Fibroblast of gingiva (primary cell): Measurements from ENCODE around the gene TBC1D20.
A peak's percentile ranks its signal among the peaks of the same experiment; 100 is the strongest.

Experiments
- DNase-seq: peaks from one replicate; pipeline ENCODE4 v3.0.0-alpha.2; 2011; ENCODE audit warnings: low read depth

Gene TBC1D20

DNA sequence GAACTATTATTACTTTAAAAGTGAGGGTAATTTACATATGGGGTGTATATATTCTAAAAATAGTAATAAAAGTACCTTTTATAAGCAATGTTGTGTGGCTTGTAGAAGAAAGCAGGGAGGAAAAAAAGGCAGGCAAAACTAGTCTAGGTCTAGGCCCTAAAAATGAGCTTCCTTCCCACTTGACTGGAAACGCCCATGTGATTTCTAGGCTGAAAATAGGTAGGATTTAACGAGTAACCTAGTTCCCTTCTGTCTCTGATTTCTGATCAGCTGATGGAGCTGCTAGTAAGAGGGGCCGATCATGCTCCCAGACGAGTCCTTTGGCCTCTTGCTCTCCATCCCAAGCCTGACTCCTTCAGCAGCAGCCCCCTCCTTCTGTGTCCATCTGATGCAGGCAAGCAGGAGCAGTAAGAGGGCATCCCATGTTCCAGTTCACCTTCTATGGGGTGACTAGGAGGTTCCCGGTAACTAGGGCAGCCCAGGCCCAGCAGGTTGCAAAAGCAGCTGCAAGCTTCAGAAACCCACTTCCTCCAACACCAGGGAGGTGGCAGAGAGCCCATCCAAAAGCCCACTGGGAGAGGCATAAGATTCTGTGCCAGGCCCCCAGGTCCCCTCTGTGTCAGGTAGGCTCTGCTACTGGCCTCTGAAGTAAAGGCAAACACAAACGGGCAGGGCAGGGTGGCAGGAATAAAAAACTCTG, 24.4 kb downstream of the TBC1D20 start:
- DNase-seq, result no peak

DNA sequence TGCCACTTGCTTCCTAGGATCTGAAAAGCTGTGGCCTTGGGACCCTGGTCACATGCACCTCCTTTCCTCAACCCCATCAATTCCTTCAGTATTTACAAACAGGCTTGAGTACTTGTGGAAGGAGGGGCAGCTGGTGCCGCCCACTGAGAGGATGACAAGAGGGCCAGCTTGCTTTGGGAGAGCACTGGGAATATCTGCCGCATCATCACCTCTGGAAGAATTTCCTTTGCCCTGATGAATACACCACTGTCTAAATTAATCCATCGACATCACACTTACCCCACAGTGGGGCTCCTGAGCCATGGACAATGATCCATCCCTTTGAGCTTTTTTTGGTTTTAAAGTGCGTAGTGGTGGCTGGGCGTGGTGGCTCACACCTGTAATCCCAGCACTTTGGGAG, 25.9 kb downstream of the TBC1D20 start:
- no peak for DNase-seq

DNA sequence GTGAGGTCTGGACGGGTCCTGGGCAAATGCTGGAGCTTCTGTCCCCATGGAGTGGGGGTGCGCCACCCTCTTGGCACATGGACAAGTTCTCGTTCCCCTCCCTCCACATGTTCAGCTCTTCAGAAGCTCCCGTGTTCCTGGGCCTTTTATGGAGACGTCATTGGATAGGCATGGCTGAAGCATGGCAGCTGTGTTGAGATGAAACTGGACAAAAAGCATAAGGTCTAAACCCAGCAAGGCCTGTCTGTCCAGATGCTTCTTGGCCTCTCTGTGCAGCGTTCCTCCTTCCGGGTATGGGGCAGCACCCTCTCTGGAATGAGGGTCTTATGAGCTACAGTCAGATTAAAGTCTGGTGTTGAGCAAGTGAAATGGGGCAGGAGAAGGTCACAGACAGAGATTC, 26.8 kb downstream of the TBC1D20 start:
- no peak for DNase-seq

DNA sequence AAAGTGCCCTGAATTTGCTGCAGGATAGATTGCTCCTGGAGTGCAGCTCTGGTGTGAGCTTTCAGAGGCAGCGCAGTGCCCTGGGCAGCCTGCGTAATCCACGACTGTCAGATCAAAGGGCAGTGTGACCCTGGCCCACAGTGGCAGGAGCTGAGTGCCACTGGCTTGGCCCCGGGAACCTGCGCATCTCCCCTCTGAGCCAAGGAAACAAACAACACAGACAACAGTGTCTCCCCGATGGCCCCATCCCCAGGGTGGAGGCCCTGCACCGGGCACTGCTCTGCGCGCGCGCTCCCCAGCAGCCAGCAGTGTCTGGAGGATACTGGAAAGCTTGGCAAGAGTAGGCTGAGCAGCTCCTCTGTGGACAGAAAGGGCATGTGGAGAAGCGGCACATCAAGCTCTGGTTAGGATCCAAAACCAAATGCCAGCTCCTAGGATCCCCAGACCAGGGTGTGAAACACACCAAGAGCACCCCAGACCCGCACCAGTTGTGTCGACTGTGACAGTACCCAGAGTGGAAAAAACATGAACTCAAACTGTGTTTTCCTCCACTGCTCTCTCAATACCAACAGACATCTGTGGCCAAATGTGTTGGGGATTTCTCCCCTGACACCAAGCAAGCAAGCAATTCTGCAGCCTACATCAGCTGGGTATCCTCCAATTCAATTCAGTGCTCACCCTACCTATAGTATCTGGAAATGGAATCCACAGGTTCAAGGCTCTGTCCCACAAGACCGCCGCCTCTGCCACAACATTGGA, 27.5 kb downstream of the TBC1D20 start:
- DNase-seq, result no peak

DNA sequence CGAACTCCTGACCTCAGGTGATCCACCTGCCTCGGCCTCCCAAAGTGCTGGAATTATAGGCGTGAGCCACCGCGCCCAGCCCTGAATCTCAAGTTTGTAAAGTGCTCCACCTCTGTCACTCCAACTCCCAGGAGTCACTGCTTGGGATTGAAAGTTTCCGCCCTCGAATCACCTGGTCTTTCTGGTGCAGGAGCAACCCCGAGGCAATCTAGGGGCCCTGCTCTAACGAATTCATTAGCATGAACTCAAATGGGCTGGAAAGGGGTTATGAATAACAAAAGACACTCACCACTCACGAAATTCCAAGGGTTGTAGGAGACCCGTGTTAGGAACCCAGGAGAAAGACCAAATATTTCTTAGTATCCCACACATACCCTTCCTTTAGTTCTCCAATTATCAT, 28.1 kb downstream of the TBC1D20 start:
- DNase-seq, result no peak

DNA sequence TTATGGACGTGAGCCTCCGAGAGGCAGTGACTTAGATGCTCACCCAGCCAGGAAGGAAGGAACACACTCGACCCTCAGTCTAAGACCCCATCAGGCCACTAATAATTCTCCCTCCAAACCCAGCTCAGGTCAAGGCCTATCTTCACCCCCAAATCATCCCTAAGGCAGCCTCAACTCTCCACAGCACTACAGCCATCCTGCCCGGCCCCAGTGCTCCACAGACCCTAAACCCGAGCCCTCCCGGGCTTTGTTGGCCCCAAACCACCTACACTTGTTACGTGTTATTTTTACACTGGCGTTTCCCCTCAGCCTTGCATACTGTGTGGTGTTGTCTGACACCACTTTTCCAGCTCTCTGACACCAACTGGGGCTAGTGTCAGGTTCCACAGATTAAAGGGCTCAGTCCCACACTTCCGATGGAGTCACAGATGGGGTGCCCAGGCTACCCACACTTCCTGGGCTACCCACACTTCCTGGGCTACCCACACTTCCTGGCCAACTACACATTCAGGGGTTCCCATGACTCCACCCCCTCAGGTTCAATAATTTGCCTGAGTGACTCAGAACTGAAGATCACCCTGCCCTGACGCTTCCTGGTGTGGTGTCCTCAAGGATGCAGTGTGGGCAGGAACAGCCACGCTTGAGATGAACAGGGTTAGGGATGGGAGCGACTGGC, 28.9 kb downstream of the TBC1D20 start:
- no peak for DNase-seq

DNA sequence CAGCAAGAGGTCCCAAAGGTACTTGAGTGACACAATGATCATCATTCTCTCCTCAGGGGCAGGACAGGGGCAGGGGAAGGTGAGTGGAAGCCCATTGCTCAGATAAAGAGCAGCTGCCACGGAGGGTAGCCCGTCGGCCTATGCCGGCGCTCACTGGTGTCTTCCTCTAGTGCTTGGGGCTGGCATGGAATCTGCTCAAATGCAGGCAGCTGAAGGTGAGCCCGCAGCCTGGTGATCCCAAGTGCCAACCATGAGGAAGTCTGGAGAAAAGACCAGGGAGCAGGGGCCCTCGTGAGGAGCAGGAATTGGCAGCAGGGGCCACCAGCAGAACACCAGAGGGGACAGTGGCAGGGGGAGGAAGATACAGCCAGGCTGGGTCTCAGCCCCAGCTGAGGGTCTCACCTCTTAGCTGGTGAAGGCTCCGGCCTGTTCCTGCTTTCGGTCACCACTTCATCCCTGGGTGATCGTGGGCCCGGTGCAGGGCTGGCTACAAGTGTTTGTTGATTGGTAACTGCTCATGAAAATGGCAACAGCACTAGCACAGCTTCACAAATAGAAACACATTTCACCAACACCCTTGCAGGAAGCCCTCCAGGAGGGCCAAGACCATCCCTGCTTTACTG, 29.5 kb downstream of the TBC1D20 start:
- DNase-seq, result no peak

DNA sequence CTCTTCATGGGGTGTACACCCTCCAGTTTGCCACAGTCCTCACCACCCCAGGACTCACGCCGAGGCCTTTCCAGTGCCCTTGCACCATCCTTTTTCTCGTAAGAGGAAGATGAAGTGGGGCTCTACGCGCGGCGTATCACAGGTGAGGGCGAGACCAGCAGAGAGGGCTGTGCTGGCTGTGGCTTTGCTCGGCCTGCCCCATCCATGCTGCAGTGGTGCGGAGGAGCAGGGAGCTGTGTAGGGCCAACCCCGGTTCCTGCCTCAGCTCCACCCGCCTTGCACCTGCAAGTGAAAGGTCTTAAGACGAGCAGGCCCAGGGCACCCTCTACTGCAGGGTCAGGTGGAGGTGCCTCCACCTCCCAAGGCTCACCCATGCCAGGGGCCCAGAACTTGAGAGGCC, 30.1 kb downstream of the TBC1D20 start:
- no peak for DNase-seq

DNA sequence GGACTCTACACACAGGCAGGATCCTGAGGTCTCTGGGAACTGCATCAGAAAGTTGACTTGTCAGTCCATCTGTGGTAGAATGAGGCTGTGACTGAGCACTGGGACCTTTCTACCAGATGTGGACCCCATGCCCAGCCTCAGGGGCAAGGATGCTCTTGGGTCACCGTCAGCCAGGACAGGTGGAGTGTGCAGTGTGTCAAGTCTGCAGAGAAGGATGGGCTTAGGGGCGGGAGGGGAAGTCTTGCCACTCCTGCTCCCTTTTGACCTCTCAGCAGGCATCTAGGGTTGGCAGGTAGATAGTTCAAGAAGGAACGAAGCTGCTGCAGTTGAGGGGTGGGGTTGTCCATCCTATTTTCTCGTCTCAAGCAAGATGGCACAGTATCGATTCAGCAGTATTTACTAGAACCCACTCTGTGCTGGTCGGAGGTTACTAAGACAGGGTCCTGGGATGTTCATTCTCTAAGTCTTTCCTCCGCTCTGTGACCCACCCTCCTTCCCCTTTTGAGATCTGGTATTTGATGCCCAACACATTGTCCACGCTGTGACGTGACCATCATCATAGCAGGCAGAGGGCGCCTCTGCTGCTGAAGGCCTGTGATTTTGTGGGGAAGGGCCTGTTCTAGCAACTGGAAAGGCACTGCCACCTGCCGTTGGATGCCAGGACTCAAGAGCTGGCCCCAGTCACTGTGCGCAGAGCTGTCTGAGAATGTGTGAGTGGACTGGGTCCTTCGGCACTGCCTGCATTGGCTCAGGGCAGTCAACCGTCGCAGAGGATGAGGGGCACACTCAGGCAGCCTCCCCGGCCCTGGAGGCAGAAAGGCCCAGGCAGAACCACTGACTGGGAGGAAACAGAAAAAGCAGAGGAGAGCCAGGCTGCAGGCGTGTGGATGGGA, 31.1 kb downstream of the TBC1D20 start:
- DNase-seq, result peak; percentile 76

DNA sequence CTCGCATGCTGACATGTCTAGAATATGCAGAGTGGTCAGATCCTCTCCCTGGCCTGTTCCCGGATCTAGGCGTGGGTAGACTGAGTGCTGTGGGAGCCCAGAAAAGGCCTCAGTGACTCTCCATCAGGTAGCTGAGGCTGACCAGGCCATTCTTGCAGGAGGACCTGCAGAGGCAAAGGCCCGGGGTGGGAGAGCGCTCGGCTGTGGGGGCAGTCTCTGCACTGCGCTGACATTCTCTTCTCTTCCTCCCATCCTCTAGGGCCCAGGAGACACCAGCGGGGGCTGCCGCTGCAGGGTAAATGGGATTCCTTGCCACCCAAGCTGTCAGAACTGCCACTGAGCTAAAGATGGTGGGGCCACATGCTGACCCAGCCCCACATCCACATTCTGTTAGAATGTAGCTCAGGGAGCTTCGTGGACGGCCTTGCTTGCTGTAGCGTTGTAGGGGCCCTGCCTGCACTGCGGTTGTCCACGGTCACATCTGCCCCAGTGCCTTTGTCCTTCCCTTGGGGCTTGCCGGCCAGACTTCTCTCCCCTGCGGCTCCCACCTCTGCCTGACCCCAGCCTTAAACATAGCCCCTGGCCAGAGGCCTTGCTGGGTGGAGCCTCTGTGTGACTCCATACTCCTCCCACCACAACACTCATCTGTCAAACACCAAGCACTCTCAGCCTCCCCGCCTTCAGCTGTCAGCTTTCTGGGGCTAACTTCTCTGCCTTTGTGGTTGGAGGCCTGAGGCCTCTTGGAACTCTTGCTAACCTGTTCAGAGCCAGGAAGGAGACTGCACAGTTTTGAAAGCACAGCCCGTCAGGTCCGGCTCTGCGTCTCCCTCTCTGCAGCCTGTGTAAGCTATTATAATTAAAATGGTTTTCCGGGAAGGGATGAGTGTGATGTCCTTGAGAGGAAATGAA, 32.0 kb downstream of the TBC1D20 start:
- no peak for DNase-seq

DNA sequence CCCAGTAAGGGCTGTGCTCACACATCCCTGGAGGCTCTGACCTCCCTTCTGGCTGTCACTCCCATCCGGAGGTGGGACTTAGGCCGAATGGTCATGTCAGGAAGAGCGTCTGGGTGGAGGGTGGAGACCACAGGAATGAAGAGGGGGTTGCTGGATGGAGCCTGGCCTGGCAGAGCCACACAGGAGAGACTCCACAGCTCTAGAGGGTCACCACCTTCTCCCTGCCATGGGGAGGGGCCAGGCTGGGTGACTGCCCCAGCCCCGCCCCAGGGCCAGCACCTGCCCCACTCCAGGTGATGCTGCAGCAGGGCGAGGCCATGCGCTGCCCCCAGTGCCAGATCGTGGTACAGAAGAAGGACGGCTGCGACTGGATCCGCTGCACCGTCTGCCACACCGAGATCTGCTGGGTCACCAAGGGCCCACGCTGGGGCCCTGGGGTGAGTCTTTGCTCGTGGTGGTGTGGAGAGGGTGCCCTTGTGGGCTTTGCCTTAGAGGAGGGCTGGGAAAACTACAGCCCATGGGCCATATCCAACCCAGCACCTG, 33.6 kb downstream of the TBC1D20 start:
- DNase-seq, result no peak

DNA sequence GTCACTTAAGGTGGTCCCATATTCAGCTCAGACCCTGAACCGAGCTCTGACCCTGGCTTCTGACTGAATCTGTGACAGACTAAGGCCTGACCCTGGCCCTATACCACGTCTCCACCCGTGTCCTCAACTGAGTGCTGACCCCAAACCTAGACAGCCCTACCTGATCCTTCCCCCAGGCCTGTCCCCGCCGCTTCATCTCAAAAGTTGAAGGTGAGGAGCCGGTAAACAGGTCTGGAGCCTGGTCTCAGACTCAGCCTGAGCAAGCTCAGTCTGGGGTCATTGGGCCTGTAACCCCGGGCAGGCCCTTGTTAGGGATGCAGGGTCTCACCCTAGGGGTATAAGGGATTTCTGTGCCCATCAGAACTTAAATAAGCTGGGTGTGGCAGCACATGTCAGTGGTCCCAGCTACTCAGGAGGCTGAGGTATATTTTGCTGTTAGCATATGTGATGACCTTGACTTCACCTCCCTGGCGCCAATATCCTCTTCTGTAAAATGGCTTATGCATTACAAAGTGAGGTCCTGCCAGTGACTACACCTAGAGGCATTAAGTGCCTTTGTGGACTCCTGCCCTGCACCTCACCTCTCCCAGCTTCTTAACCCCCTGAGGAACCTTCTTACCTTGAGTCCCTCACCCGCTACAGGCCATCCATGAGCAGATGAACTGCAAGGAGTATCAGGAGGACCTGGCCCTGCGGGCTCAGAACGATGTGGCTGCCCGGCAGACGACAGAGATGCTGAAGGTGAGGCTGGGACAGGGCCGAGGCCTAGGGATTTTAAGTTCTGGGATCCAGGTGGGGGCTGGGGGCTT, 34.3 kb downstream of the TBC1D20 start:
- no peak for DNase-seq

DNA sequence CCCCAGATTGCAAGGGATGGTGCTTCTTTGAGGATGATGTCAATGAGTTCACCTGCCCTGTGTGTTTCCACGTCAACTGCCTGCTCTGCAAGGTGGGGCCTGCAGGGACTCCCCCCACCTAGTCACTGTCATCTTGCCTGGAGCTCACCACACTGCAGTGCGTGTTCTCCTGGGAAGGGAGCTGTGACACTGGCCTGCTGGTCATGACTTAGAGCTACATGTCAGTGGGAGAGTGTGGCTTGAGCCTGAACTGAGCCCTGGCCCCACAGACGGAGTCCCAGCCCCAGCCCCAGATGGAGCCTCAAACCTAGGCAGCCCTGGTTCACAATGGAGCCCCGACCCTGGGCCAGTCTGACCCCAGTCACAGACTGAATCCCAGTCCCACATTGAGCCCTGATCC, 34.9 kb downstream of the TBC1D20 start:
- DNase-seq, result no peak

DNA sequence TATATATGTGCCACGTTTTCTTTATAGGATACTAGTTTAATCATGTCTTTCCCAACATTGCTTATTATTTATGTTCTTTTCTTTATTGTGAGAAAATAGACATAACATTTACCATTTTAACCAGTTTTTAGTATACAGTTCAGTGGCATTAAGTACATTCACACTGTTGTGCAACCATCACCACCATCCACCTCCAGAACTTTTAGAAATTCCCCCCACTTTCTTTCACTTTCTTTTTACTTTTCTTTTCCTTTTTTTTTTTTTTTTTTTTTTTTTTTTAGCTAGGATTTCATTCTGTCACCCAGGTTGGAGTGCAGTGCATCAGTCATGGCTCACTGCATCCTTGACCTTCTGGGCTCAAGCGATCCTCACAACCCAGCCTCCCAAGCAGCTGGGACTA, 35.8 kb downstream of the TBC1D20 start:
- DNase-seq, result no peak

DNA sequence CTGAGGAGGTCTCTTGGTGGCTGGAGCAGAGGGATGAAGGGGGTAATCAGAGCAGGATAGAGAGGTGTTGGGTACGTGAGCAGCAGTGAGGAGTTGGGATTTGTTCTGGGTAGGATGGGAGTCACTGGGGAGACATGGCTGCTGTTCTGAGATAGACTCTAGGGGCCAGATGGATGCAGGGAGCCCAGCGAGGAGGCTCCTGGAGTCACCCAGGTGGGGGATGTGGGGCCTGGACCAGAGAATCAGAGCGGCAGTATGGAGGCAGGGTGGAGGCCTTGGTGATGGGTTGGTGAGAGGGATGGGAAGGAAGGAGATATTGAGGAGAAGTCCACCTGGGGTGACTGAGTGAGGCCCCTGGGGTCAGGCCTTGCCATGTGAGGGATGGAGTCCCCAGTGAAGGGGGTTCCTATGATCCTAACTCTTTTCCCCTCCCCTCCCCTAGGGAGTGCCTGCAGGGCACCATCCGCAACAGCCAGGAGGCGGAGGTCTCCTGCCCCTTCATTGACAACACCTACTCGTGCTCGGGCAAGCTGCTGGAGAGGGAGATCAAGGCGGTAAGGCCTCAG, 40.6 kb downstream of the TBC1D20 start:
- no peak for DNase-seq

DNA sequence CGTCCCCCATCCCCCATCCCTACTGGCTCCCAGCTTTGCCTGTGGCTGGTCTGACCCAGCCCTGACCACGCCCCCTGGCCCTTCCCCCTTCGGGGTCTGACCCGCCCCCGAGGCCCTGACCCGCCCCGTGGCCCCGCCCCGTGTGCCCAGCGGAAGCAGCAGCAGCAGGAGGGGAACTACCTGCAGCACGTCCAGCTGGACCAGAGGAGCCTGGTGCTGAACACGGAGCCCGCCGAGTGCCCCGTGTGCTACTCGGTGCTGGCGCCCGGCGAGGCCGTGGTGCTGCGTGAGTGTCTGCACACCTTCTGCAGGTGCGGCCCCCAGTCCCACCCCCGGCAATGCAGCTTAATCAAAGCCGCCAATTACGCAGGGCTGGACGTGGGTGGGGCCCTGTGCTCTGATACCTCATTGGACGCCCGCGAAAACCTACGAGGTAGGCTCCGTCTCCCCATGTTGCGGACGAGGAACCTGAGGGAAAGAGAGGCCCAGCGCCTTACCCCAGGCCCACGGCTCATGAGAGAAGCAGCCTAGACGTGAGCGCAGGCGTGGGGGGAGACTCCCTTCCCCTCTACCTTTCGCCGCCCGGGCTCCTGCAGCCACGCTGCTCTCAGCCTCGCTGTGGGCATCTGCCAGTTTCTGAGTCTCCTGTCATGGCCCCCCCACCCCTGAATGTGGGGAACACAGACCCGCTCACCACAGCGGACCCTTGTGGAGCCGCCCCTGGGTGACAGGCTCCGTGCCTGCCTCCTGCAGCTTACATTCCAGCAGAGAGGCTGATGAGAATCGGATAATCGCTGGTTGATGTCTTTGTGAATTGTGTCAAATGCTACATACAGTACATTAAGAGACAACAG, 41.4 kb downstream of the TBC1D20 start:
- DNase-seq, result no peak

DNA sequence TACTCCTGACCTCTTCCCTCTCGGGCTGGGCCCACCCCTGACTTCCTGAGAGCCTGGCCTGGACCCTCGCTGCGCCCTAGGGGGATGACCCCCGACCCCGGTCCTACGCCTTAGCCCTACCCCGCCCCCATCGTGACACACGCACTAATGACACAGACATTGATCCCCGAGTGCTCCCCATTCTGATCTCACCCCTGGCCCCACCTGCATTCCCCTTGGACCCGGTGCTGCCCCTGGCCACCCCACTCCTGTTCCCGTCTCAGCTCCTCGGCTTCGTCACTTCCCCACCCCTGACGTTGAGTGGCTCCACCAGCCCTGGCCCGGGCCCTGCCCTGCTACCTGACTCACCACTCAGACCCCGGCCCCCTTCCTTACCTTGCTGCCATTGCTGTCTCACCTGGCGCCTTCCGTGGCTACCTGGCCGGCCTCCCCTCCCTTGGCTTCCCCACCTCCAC, 42.1 kb downstream of the TBC1D20 start:
- DNase-seq, result no peak

DNA sequence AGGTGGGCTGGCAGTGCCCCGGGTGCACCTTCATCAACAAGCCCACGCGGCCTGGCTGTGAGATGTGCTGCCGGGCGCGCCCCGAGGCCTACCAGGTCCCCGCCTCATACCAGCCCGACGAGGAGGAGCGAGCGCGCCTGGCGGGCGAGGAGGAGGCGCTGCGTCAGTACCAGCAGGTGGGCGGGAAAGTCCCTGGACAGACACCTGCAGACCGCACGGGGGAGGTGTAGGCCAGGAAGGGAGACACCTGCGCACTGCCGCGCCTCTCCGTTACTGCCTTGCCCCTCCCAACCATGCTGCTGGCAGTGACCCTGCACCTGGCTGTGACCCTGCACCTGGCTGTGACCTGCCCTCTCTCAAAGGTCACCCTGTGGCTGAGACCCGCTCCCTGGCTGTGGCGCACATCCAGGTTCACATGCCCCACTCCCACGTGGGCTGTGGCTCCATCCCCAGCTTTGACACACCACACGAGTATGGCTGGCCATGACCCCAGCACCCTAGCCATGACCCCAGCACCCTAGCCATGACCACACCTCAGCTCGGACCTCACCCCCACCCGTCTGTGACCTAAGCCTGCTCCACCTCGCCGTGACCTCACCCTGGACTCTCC, 42.7 kb downstream of the TBC1D20 start:
- DNase-seq, result no peak
